CD4-positive, alpha-beta T cell treated with Interleukin-6 for 4 hours (primary cell): ENCODE results near the gene MARCHF11.

Experiments
- DNase-seq: peaks from one replicate; pipeline ENCODE4 v3.0.0-alpha.2; 2020; ENCODE audit warnings: mixed read lengths

MARCHF11 gene

GRCh38 chr5:16131878-16132277 is 47.7 kb downstream of the MARCHF11 start:
- DNase-seq, result no peak

- no peak for DNase-seq
Observed at GRCh38 chr5:16128944-16129343, 50.6 kb downstream of the MARCHF11 start.

- DNase-seq, result no peak
Observed at GRCh38 chr5:16127865-16128544, 51.6 kb downstream of the MARCHF11 start.

GRCh38 chr5:16120579-16120978 is 59.0 kb downstream of the MARCHF11 start:
- no peak for DNase-seq

GRCh38 chr5:16119790-16120189 is 59.8 kb downstream of the MARCHF11 start:
- DNase-seq, result no peak

GRCh38 chr5:16115140-16115539 is 64.5 kb downstream of the MARCHF11 start:
- DNase-seq, result no peak

- no peak for DNase-seq
Observed at GRCh38 chr5:16108418-16108817, 71.2 kb downstream of the MARCHF11 start.

- no peak for DNase-seq
Observed at GRCh38 chr5:16104961-16105360, 74.6 kb downstream of the MARCHF11 start.

- no peak for DNase-seq
Observed at GRCh38 chr5:16095612-16096011, 84.0 kb downstream of the MARCHF11 start.

- DNase-seq, result no peak
Observed at GRCh38 chr5:16090270-16090669, 89.3 kb downstream of the MARCHF11 start.

GRCh38 chr5:16082982-16083381 is 96.6 kb downstream of the MARCHF11 start:
- DNase-seq, result no peak

GRCh38 chr5:16082053-16082452 is 97.5 kb downstream of the MARCHF11 start:
- DNase-seq, result no peak

GRCh38 chr5:16081376-16081955 is 98.1 kb downstream of the MARCHF11 start:
- no peak for DNase-seq

- DNase-seq, result no peak
Observed at GRCh38 chr5:16076657-16077056, 102.9 kb downstream of the MARCHF11 start.

- DNase-seq, result no peak
Observed at GRCh38 chr5:16074358-16074757, 105.2 kb downstream of the MARCHF11 start.

- DNase-seq, result no peak
Observed at GRCh38 chr5:16072616-16073015, 107.0 kb downstream of the MARCHF11 start.

GRCh38 chr5:16067415-16067814 is 112.2 kb downstream of the MARCHF11 start:
- no peak for DNase-seq

- no peak for DNase-seq
Observed at GRCh38 chr5:16066810-16067209, 112.8 kb downstream of the MARCHF11 start.

GRCh38 chr5:16066320-16066719 is 113.3 kb downstream of the MARCHF11 start:
- no peak for DNase-seq

- DNase-seq, result no peak
Observed at GRCh38 chr5:16065831-16066230, 113.8 kb downstream of the MARCHF11 start.

- no peak for DNase-seq
Observed at GRCh38 chr5:16064135-16064893, 115.3 kb downstream of the MARCHF11 start.

- DNase-seq, result no peak
Observed at GRCh38 chr5:16061163-16061562, 118.4 kb downstream of the MARCHF11 start.

GRCh38 chr5:16057277-16057676 is 122.3 kb downstream of the MARCHF11 start:
- DNase-seq, result no peak

- DNase-seq, result no peak
Observed at GRCh38 chr5:16051246-16051755, 128.3 kb downstream of the MARCHF11 start.
